ENCODE results near the gene LRRC1.

- TF ChIP-seq POLR2A (IDR thresholded peaks at IDR 0.05; ENCODE audit: low read depth, low read length), result no peak
- TF ChIP-seq JUNB (IDR thresholded peaks at IDR 0.05), result no peak
- no peak for TF ChIP-seq CEBPB (IDR thresholded peaks at IDR 0.05; ENCODE audit: borderline replicate concordance in 1 of 2, low read depth in 2 of 2, low read length in 2 of 2)
- TF ChIP-seq CTCF (IDR thresholded peaks at IDR 0.05 in 2 of 3, conservative IDR thresholded peaks at IDR 0.05 in 1 of 3; ENCODE audit: control insufficient read depth in 2 of 3, extremely low read depth in 1 of 3, insufficient read depth in 1 of 3, low read depth in 3 of 3, low read length in 3 of 3), result no peak
- TF ChIP-seq ZBTB11 (CRISPR knock-in tag; IDR thresholded peaks at IDR 0.05), result no peak
- TF ChIP-seq REST (IDR thresholded peaks at IDR 0.05; ENCODE audit: low read depth, low read length), result no peak
- no peak for TF ChIP-seq EZH2 (IDR thresholded peaks at IDR 0.05; ENCODE audit: borderline replicate concordance, control insufficient read depth, low read depth, low read length)
- TF ChIP-seq MEF2A (IDR thresholded peaks at IDR 0.05; ENCODE audit: insufficient read depth, low read depth, low read length), result no peak
- TF ChIP-seq SREBF2 (IDR thresholded peaks at IDR 0.05; ENCODE audit: low read length), result no peak
- no peak for TF ChIP-seq WRNIP1 (IDR thresholded peaks at IDR 0.05; ENCODE audit: borderline replicate concordance, low read depth, low read length)
- TF ChIP-seq KDM1A (IDR thresholded peaks at IDR 0.05; ENCODE audit: borderline replicate concordance), result no peak
- no peak for TF ChIP-seq ZNF622 (IDR thresholded peaks at IDR 0.05)
These were observed 133.8 kb downstream of the LRRC1 start for GRCh38 chr6:53928641-53929040.

Data from GM12878 (cell line).